GM21515 (cell line): ENCODE results near the gene HOXB3.

Experiments used
- ATAC-seq: cut with Tn5 transposase; IDR thresholded peaks from one replicate; pipeline ENCODE4 v1.9.1; 2021; ENCODE audit not compliant: unreplicated experiment

HOXB3 gene

DNA sequence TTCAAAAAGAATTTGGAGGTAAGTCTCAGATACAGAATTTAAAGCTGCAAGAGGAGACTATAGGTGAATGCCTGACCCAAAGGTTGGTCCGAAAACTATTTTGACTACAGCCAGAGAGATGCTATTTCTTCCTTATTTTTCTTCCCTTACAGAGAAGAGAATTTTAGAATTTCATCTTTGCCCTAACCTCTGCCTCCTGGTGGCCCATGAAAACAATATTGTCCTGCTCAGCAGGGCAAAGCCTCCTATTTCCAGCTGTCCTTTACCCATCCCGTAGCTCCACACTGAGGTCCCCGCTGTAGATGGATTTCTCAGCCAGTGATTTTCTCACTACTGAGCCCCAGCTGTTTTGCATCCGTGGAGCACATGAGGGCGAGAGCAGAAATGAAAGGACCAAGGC lies 83.8 kb downstream of the HOXB3 start:
- ATAC-seq = no peak

DNA sequence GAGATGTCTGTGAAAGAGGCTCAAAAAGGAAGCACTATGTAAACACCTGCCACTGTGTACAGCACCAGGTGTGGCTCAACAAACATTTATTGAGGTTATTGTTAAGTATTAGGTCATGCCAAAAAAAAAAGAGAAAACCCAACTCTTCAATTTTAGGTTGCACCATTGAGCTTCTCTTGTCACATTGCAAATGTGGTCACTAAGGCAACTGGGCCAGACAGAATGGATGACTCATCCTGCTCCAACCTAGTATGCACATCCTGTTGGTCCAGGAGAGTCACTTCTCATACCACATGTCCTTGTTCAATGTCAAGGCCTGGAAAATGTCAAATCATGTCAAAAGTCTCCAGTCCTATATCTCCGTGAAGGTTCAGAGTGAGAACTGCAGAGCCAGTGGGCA lies 84.3 kb downstream of the HOXB3 start:
- no peak for ATAC-seq

DNA sequence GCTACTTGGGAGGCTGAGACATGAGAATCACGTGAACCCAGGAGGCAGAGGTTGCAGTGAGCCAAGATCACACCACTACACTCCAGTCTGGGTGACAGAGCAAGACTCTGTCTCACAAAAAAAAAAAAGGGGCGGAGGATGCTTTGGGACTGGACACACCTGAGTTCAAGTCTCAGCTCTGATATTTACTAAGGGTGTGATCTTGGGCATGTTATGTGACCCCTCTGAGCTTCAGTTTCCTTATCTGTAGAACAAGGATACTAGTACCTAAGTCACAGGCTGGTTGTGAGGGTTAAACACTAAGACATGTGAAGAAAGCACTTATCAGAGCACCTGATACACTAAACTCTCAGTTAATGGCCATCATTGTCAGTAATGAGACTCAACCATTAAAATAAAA lies 85.1 kb downstream of the HOXB3 start:
- ATAC-seq = no peak

DNA sequence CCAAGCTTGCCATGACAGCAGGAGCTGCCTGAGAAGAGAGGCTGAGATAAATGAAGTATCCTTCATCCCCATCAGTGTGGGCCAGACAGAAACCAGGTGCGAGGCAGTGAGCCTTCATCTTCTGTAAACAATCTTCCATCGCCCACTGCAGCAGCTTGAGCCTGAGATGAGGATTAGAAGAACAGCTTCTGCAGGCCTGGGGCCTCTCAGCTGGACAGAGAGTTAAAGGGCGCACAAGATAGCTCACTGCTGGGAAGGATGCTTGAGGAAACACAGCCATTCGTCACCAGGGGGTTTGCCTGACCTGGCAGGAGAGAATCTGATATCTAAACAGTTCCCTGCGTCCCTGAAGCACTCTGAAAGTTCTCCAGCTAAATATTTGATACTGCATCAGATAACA lies 86.3 kb downstream of the HOXB3 start:
- no peak for ATAC-seq

- ATAC-seq = no peak
Observed at GRCh38 chr17:48502901-48503300, 87.1 kb downstream of the HOXB3 start.

DNA sequence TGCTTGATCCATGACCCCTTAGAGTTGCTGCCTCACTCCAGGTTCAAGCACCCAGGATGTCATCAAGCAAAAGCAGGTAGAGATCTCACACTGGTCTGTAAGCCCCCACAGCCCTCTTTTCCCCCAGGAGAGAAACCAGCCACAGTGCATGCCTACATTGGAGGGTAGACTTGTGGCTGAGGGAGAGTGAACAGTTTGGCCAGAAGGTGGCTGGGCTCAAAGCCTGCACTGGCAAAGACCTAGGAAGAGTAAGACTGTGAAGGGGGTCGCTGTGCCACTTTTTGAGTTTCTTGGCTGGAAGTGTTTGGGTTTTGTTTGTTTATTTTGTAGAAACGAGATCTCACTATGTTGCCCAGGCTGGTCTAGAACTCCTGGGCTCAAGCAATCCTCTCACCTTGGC lies 87.7 kb downstream of the HOXB3 start:
- ATAC-seq = no peak

DNA sequence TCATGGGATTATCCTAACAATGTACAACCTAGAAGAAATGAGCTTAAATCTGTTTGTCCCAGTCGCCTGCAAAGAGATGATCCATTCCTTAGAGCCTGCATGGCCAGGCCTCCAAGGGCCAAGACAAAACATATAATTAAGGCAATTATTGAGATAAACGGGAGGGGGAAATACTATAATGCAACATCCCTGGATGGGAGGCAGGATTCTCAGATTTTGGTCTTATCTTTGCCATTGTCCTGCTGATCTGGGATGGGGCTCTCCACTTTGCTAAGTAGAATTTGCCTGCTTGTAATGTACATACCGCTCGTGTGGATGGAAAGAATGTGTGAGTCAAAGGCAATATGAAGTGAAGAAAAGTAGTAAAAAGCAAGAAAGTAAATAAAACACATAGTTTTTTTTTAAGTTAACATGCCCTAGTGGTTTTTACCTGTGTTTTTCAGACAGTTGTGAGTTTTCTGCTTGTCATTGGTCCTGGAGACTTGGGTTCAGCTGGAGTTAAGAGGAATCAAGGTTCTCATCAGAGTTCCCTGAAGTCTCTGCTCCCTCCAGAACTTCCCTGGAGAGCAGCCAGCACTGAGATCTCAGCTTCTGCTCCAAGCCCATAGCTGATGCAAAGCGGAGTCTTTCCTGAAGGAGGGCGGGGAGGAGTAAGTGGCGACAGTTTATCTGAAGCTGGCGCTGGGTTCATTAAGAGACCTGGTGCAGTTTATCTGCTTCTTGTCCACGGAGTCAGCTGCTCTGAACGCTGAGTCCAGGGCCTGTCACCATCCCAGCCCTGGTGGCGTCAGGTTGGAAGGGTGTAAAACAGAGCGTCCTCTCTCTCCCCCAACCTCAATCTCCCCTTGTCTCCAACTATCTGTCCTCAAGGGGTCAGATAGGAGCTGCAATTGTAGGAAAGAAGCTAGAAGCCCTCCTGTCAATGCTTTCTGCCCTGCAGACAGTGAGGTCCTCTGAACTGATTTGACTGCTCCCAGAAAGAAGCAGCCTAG lies 89.3 kb downstream of the HOXB3 start:
- ATAC-seq = no peak

GRCh38 chr17:48499735-48500434 lies 90.2 kb downstream of the HOXB3 start:
- ATAC-seq = no peak

DNA sequence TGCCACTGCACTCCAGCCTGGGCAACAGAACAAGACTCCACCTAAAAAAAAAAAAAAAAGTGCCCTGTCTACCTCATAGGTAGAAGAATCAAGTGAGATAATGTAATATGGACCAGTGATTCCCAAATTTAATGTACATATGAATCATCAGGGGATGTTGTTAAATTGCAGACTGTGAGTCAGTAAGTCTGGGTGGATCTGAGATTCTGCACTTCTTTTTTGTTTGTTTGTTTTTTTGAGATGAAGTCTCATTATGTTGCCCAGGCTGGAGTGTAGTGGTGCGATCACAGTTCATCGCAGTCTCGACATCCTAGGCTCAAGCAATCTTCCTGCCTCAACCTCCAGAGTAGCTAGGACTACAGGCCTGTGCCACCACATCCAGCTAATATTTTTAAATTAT lies 90.8 kb downstream of the HOXB3 start:
- no peak for ATAC-seq
